Thyroid gland (tissue), 4 donors: ENCODE results near the gene GATB. TPM values are rescaled to one million over a fixed set of nuclear protein-coding genes. Genes with fewer than 3 reads are reported as not detected.

Experiments used
- DNase-seq, 2 donors: peaks; one replicate each; pipeline ENCODE4 v3.0.0-alpha.2; 2019
- H3K27ac ChIP-seq, 3 donors: fragments of 200-600 bp; sonication (generic); 1 replicate in 2 of 3; 2 replicates in 1 of 3; pipeline ENCODE4 v1.5.1; 2016 to 2019; ENCODE audit warnings: mild to moderate bottlenecking in 1 of 3, moderate library complexity in 1 of 3
- H3K27me3 ChIP-seq: fragments of 200-600 bp; sonication (generic); one replicate; pipeline ENCODE4 v1.5.1; 2019
- H3K36me3 ChIP-seq, 2 donors: fragments of 200-600 bp; sonication (generic); one replicate each; pipeline ENCODE4 v1.5.1; 2016 to 2019
- H3K4me1 ChIP-seq, 2 donors: fragments of 200-600 bp; sonication (generic); one replicate each; pipeline ENCODE4 v1.5.1; 2017 to 2019
- H3K4me3 ChIP-seq, 3 donors: fragments of 200-600 bp; sonication (generic); replicated peaks in 1 of 3; 1 replicate in 2 of 3; 2 replicates in 1 of 3; pipeline ENCODE4 v1.5.1; 2016; ENCODE audit warnings: mild to moderate bottlenecking in 1 of 3
- H3K9me3 ChIP-seq: fragments of 200-600 bp; sonication (generic); one replicate; pipeline ENCODE4 v1.5.1; 2017
- CTCF ChIP-seq, 6 experiments: fragments of 200-600 bp in 3 of 6; fragments of 450-650 bp in 3 of 6; sonication (generic) in 3 of 6; IDR thresholded peaks; one replicate each; pipeline ENCODE4 v1.5.1; 2016 to 2019; ENCODE audit warnings: antibody characterized with exemption in 6 of 6, mild to moderate bottlenecking in 2 of 6, inconsistent platforms in 1 of 6, moderate library complexity in 1 of 6
- POLR2A ChIP-seq, 2 donors: fragments of 450-650 bp; IDR thresholded peaks; one replicate each; pipeline ENCODE4 v1.6.1; 2017; ENCODE audit warnings: antibody characterized with exemption in 2 of 2, mild to moderate bottlenecking in 2 of 2, moderate library complexity in 1 of 2
- WGBS, 2 donors: methylation state at CpG; one replicate each; pipeline ENCODE4 v1.1.5; 2017; 5-methylcytosine and 5-hydroxymethylcytosine counted together
- intact Hi-C: fragments of 100-400 bp; cut with DNase I; formaldehyde crosslinking; loops from one replicate; pipeline ENCODE4 v1.15.1; 2023
- total RNA-seq, 4 donors: library from RNA; depleted of rRNA; stranded (reverse); fragments of >200 nt; gene quantifications; one replicate each; pipeline ENCODE4 v1.2.3, GENCODE V29; 2016

The GATB gene
- total RNA-seq, 4 donors from 2014 or later = 10.9 to 32.5 (median 22.9) TPM

DNA sequence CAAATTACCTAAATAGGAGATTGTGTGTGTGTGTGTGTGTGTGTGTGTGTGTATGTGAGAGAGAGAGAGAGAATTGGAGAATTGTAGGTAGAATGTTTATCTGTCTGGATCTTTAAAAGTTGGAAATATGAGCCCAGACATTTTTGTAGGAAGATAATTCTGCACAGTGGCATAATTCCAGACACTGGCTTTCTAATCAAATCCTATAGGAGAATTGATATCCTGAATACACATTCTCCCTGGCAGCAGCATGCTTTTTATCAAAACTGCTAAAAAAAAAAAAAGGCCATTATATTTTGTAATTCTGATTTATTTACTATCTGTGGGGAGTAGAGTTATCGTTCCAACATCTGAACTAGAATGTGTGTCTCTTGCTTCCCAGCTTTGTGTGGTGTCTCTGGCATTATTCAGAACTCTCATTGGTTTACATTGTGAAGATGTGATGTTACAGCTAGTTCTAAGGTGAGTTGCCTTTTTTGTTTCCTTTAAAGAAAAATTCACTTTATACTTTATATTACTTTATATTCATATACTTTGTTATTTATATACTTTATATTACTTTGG is 122.4 kb downstream of the GATB start:
- no peak overlapping the region for H3K4me3 ChIP-seq
- intact Hi-C loops = no loop called here
- no peaks in the 10 kb centered on the region for H3K27me3 ChIP-seq
- H3K4me1 ChIP-seq = no peaks in the 10 kb centered on the region
- no peaks in the 10 kb centered on the region for H3K9me3 ChIP-seq
- no peak for DNase-seq
- 79 to 80% methylated on average over 1 of the region's 1 CpG for WGBS, 2 donors
- no peaks in the 10 kb centered on the region for H3K36me3 ChIP-seq
- H3K27ac ChIP-seq = no peak overlapping the region
- TF ChIP-seq POLR2A (IDR thresholded peaks at IDR 0.05) (no peak), CTCF (IDR thresholded peaks at IDR 0.05) (no peak)

DNA sequence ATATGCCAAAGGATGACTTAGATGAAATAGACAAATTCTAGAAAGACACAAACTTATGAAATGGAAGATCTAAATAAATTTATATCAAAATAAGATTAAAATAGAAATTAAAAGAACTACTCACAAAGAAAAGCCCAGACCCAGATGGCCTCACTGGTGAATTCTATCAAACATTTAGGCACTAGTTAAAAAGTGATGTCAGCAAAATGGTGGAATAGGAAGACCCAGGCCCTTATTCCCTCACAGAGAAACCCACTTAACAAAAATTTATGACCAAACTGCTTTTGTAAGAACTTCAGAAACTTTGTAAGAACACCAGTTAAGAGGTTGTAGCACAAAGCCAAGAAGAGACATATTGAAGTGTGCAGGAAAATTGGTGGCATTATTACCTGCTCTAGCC is 129.5 kb downstream of the GATB start:
- no peaks in the 10 kb centered on the region for H3K9me3 ChIP-seq
- H3K27ac ChIP-seq = no peak overlapping the region
- H3K4me1 ChIP-seq = no peaks in the 10 kb centered on the region
- intact Hi-C loops = no loop called here
- no peak for DNase-seq
- no peak for TF ChIP-seq CTCF (IDR thresholded peaks at IDR 0.05)
- no peak for TF ChIP-seq POLR2A (IDR thresholded peaks at IDR 0.05)
- H3K4me3 ChIP-seq = no peak overlapping the region
- no peaks in the 10 kb centered on the region for H3K36me3 ChIP-seq
- H3K27me3 ChIP-seq = no peaks in the 10 kb centered on the region

DNA sequence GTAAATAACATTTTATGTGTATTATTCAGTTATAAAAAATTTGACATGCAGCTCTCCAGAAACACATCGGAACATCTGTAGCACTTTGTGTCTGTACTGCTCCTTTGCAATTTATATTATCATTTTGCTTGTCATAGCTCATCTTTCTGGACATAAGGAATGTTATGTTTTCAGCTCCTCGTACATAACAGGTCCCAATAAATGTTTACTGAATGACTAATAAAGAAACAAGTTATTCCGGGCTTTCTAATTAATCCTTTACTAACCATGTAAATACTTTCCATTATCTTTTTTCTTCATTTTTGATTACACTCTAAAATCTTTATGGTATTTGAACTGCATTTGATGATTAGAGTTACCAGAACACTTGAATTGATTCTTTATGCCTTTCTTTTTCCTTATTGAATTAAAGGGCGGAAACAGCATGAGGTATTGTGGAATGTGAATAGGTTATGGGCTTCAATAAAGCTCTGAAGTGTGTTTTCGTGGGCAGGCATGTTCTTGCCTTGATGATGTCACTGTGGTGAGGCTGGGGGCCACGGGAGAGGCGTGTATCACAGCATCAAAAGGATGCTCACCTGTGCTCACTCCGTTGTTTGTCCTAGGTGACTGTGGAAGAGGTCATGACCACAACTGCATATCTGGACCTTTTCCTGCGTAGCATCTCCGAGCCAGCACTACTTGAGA is 131.6 kb downstream of the GATB start:
- H3K36me3 ChIP-seq = no peaks in the 10 kb centered on the region
- H3K27ac ChIP-seq = no peak overlapping the region
- intact Hi-C loops = no loop called here
- H3K27me3 ChIP-seq = no peaks in the 10 kb centered on the region
- no peaks in the 10 kb centered on the region for H3K9me3 ChIP-seq
- 90 to 92% methylated on average over 10 of the region's 10 CpGs for WGBS, 2 donors
- no peak for DNase-seq
- TF ChIP-seq POLR2A (IDR thresholded peaks at IDR 0.05) (no peak), CTCF (IDR thresholded peaks at IDR 0.05) (no peak)
- no peaks in the 10 kb centered on the region for H3K4me1 ChIP-seq
- no peak overlapping the region for H3K4me3 ChIP-seq

DNA sequence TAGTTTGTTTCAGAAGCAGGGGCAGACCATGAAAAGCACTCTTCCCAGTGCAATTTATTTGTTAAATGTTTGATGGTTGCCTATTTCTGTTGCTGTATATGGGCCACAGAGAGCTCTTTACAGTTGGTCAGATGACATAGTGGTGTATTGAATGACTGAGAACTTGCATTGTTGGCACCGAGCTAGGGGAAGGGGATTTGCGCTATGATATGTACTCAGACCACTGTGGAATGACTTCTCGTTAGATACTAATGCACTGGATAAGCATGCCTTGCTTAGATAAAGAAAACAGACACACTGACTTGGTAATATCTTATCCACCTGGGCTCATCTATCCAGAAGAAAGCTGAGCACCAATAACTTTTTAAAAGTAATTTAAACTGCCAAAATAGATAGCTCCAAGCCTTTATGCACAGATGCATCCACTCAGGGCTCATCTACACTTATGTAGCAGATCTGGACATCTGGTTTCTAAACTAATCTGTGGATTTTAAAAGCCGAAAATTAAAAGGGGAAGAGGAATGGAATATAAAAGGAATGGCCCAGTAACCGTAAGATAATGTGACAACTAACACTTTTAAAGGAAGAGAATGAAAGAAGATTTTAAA is 132.7 kb downstream of the GATB start:
- intact Hi-C loops = no loop called here

More for the DNA sequence above, 132.7 kb downstream of the GATB start:
- WGBS, 2 donors = 82 to 83% methylated on average over 5 of the region's 5 CpGs
- TF ChIP-seq POLR2A (IDR thresholded peaks at IDR 0.05) = no peak
- TF ChIP-seq CTCF (IDR thresholded peaks at IDR 0.05) = no peak
- H3K9me3 ChIP-seq = no peaks in the 10 kb centered on the region
- H3K27ac ChIP-seq = no peak overlapping the region
- H3K27me3 ChIP-seq = no peaks in the 10 kb centered on the region
- H3K4me1 ChIP-seq = no peaks in the 10 kb centered on the region
- DNase-seq = no peak
- H3K36me3 ChIP-seq = no peaks in the 10 kb centered on the region
- no peak overlapping the region for H3K4me3 ChIP-seq
